Measurements from ENCODE around the gene RESP18. TPM values are rescaled to one million over a fixed set of nuclear protein-coding genes. Genes with fewer than 3 reads are reported as not detected.

RESP18 gene
- total and polyA plus RNA-seq, 2 donors (not counting 1 experiment from before 2014, with no cell fraction given), result not detected

DNA sequence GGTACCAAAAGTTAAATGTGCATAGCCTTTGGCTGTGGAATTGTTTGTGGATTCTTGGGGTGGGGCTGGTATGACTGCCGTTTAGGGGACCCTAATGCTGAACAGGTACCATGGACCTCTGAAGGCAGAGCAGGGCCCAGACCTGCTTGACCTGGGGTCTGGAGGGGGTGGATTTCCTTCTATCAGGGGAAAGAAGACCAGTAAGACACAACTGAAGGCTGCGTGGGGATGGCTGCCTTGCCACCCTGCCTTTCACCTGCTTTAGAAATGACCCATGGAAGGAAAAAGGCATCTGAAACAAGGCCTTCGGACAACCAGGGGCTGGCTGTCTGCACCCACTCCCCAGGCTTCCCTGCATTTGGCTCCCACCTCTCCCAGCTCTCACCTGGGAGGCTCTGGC is 17.7 kb upstream of the RESP18 start:
- DNase-seq (no peak), ATAC-seq (ENCODE audit: low read depth) (no peak)
- Mint-ChIP-seq H3K9me3 (ENCODE audit: insufficient read depth) (no peaks in the 10 kb centered on the region), H3K4me3 (no peak overlapping the region), H3K4me1 (no peaks in the 10 kb centered on the region), H3K27ac (no peak overlapping the region), H3K27me3 (peaks cover 69% of the 10 kb centered on the region)
- Histone ChIP-seq H3K27me3 (replicated peaks in 1 of 4; ENCODE audit: control extremely low read depth in 1 of 4, control insufficient read depth in 3 of 4, insufficient read depth in 4 of 4, low read length in 3 of 4) (peaks cover 0 to 35% (median 5%) of the 10 kb centered on the region in 4 experiments), H3K4me2 (replicated peaks; ENCODE audit: low read depth, low read length, poor library complexity, severe bottlenecking) (no peak overlapping the region), H3K4me3 (ENCODE audit: control extremely low read depth in 1 of 5, extremely low read depth in 1 of 5, insufficient read depth in 1 of 5, low read depth in 2 of 5, low read length in 4 of 5) (no peak overlapping the region), H3K9ac (ENCODE audit: low read length) (no peak overlapping the region), H4K20me1 (ENCODE audit: control insufficient read depth, insufficient read depth, low read length, poor library complexity, severe bottlenecking) (no peaks in the 10 kb centered on the region), H3K36me3 (replicated peaks in 1 of 2; ENCODE audit: control extremely low read depth in 1 of 2, control insufficient read depth in 1 of 2, extremely low read depth in 1 of 2, insufficient read depth in 2 of 2, low read length in 1 of 2) (no peaks in the 10 kb centered on the region), H3K79me2 (ENCODE audit: control insufficient read depth, insufficient read depth, low read length) (no peaks in the 10 kb centered on the region), H3K9me3 (ENCODE audit: control extremely low read depth in 1 of 3, control insufficient read depth in 2 of 3, insufficient read depth in 1 of 3, low read length in 2 of 3) (no peaks in the 10 kb centered on the region), H3K4me1 (ENCODE audit: control insufficient read depth in 2 of 2, insufficient read depth in 2 of 2, low read length in 2 of 2) (no peaks in the 10 kb centered on the region), H2AFZ (ENCODE audit: insufficient read depth, low read depth, low read length, poor library complexity, severe bottlenecking) (no peak overlapping the region), H3K27ac (ENCODE audit: low read length in 2 of 2) (no peak overlapping the region)
- no peak for TF ChIP-seq EZH2 (IDR thresholded peaks at IDR 0.05; ENCODE audit: borderline replicate concordance, insufficient read depth, low read depth, low read length, poor library complexity, severe bottlenecking)
- TF ChIP-seq, protein P1, sequence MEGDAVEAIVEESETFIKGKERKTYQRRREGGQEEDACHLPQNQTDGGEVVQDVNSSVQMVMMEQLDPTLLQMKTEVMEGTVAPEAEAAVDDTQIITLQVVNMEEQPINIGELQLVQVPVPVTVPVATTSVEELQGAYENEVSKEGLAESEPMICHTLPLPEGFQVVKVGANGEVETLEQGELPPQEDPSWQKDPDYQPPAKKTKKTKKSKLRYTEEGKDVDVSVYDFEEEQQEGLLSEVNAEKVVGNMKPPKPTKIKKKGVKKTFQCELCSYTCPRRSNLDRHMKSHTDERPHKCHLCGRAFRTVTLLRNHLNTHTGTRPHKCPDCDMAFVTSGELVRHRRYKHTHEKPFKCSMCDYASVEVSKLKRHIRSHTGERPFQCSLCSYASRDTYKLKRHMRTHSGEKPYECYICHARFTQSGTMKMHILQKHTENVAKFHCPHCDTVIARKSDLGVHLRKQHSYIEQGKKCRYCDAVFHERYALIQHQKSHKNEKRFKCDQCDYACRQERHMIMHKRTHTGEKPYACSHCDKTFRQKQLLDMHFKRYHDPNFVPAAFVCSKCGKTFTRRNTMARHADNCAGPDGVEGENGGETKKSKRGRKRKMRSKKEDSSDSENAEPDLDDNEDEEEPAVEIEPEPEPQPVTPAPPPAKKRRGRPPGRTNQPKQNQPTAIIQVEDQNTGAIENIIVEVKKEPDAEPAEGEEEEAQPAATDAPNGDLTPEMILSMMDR (IDR thresholded peaks at IDR 0.05), result no peak
- intact Hi-C loops (cut with micrococcal nuclease), result no loop called here
- CTCF ChIA-PET, result interaction anchor here (1.3 kb wide), 2 partner anchors 11 to 191 kb away, joined by 3 read pairs; no protein-coding TSS in a partner anchor
- WGBS (ENCODE audit: insufficient coverage), result 79% methylated on average over 3 of the region's 3 CpGs
- POLR2A ChIA-PET, result no interaction called here

DNA sequence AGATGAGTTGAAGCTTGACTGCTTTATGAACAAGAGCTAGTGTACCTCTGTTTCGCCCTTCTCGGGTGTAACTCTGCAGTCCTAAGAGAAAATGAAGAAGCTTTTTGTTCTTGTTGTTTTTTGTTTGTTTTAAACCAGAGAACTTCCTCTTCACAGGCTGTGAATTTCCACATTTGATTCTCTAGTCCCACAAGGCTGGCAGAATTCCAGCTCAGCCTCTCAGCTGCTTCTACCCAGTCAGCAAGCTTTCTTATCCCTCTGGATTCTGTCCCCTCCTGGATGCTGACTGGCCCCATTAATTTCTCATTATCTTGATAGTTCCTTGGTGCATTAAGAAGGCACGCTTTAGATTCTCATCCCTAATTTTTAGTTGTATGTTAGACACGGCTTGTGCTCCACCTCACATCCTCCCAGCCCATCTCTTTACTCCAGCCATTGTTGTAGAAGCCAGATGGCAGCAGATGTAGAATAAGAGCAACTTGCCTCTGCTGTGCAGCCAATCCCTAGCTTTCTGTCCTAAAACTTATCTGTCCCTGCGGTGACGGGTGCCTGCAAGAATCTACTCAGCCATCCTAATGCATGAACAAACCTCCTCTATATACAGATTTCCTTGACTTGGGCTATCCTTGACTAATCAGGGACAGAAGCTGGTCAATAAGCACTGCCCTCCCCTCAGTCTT is 12.3 kb upstream of the RESP18 start:
- no peak overlapping the region for H3K27ac Mint-ChIP-seq
- no peak for TF ChIP-seq EZH2 (IDR thresholded peaks at IDR 0.05; ENCODE audit: borderline replicate concordance, insufficient read depth, low read depth, low read length, poor library complexity, severe bottlenecking)
- TF ChIP-seq, protein P1 (IDR thresholded peaks at IDR 0.05), result no peak
- POLR2A ChIA-PET, result no interaction called here

More for the DNA sequence above, 12.3 kb upstream of the RESP18 start:
- no peaks in the 10 kb centered on the region for H3K36me3 ChIP-seq (replicated peaks in 1 of 2; ENCODE audit: control extremely low read depth in 1 of 2, control insufficient read depth in 1 of 2, extremely low read depth in 1 of 2, insufficient read depth in 2 of 2, low read length in 1 of 2)
- peaks cover 0 to 6% (median 0%) of the 10 kb centered on the region in 4 experiments for H3K27me3 ChIP-seq (replicated peaks in 1 of 4; ENCODE audit: control extremely low read depth in 1 of 4, control insufficient read depth in 3 of 4, insufficient read depth in 4 of 4, low read length in 3 of 4)
- H4K20me1 ChIP-seq (ENCODE audit: control insufficient read depth, insufficient read depth, low read length, poor library complexity, severe bottlenecking), result no peaks in the 10 kb centered on the region
- no peaks in the 10 kb centered on the region for H3K9me3 ChIP-seq (ENCODE audit: control extremely low read depth in 1 of 3, control insufficient read depth in 2 of 3, insufficient read depth in 1 of 3, low read length in 2 of 3)
- intact Hi-C loops (cut with micrococcal nuclease), result no loop called here
- H3K4me3 Mint-ChIP-seq, result no peak overlapping the region
- no peak overlapping the region for H3K4me2 ChIP-seq (replicated peaks; ENCODE audit: low read depth, low read length, poor library complexity, severe bottlenecking)
- H3K4me3 ChIP-seq (ENCODE audit: control extremely low read depth in 1 of 5, extremely low read depth in 1 of 5, insufficient read depth in 1 of 5, low read depth in 2 of 5, low read length in 4 of 5), result no peak overlapping the region
- peaks cover 40% of the 10 kb centered on the region for H3K27me3 Mint-ChIP-seq
- ATAC-seq (ENCODE audit: low read depth) (no peak), DNase-seq (no peak)
- peaks cover 1% of the 10 kb centered on the region for H3K4me1 Mint-ChIP-seq
- CTCF ChIA-PET, result interaction anchor here (0.6 kb wide), 1 partner anchor 315 kb away, joined by 3 read pairs; no protein-coding TSS in a partner anchor
- no peaks in the 10 kb centered on the region for H3K4me1 ChIP-seq (ENCODE audit: control insufficient read depth in 2 of 2, insufficient read depth in 2 of 2, low read length in 2 of 2)
- WGBS (ENCODE audit: insufficient coverage), result 90% methylated on average over 2 of the region's 6 CpGs
- H3K27ac ChIP-seq (ENCODE audit: low read length in 2 of 2), result no peak overlapping the region
- H3K9me3 Mint-ChIP-seq (ENCODE audit: insufficient read depth), result no peaks in the 10 kb centered on the region
- no peak overlapping the region for H2AFZ ChIP-seq (ENCODE audit: insufficient read depth, low read depth, low read length, poor library complexity, severe bottlenecking)
- H3K9ac ChIP-seq (ENCODE audit: low read length), result no peak overlapping the region
- no peaks in the 10 kb centered on the region for H3K79me2 ChIP-seq (ENCODE audit: control insufficient read depth, insufficient read depth, low read length)
